ENCODE measurements around the gene ODC1.

DNA sequence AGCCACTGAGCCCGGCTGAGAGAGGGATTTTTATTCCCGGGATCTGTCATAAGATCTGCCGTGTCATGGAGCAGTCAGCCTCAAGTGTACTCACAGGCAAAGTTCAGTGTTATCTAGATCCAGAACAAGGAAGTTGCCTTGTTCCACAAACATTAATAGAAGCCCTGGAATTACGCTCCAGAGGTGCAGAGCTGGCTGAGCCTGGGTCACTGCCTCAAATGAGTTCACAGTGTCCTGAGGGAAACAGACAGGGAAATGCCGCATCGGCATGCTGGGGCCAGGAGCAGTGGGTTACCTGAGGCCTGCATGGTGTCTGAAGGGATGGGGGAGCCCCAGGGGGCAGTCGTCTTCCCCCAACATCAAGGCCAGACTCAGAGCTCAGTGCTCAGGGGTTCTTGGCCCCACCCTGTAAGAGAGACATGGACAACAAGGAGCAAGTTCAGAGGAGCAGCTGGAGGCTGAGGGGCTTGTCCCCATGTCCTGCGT is 42.7 kb upstream of the ODC1 start:
- TF ChIP-seq SP1 (CRISPR knock-in tag; conservative IDR thresholded peaks at IDR 0.05) (no peak), NR2C2 (CRISPR knock-in tag; IDR thresholded peaks at IDR 0.05) (no peak), SMAD3 (CRISPR knock-in tag; IDR thresholded peaks at IDR 0.05; ENCODE audit: borderline replicate concordance) (no peak), CREB1 (CRISPR knock-in tag; IDR thresholded peaks at IDR 0.05) (no peak), MXD4 (CRISPR knock-in tag; IDR thresholded peaks at IDR 0.05; ENCODE audit: borderline replicate concordance) (no peak)
- TF ChIP-seq, protein P1, sequence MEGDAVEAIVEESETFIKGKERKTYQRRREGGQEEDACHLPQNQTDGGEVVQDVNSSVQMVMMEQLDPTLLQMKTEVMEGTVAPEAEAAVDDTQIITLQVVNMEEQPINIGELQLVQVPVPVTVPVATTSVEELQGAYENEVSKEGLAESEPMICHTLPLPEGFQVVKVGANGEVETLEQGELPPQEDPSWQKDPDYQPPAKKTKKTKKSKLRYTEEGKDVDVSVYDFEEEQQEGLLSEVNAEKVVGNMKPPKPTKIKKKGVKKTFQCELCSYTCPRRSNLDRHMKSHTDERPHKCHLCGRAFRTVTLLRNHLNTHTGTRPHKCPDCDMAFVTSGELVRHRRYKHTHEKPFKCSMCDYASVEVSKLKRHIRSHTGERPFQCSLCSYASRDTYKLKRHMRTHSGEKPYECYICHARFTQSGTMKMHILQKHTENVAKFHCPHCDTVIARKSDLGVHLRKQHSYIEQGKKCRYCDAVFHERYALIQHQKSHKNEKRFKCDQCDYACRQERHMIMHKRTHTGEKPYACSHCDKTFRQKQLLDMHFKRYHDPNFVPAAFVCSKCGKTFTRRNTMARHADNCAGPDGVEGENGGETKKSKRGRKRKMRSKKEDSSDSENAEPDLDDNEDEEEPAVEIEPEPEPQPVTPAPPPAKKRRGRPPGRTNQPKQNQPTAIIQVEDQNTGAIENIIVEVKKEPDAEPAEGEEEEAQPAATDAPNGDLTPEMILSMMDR (IDR thresholded peaks at IDR 0.05): no peak
- TF ChIP-seq, protein P2, sequence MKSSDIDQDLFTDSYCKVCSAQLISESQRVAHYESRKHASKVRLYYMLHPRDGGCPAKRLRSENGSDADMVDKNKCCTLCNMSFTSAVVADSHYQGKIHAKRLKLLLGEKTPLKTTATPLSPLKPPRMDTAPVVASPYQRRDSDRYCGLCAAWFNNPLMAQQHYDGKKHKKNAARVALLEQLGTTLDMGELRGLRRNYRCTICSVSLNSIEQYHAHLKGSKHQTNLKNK (CRISPR knock-in tag; IDR thresholded peaks at IDR 0.05): no peak
